Thyroid gland (tissue), 4 donors: ENCODE data around the gene FAM3B. TPM values are rescaled to one million over a fixed set of nuclear protein-coding genes. Genes with fewer than 3 reads are reported as not detected.

Source experiments
- DNase-seq, 2 donors: peaks; one replicate each; pipeline ENCODE4 v3.0.0-alpha.2; 2019
- H3K27ac ChIP-seq, 3 donors: fragments of 200-600 bp; sonication (generic); 1 replicate in 2 of 3; 2 replicates in 1 of 3; pipeline ENCODE4 v1.5.1; 2016 to 2019; ENCODE audit warnings: mild to moderate bottlenecking in 1 of 3, moderate library complexity in 1 of 3
- H3K27me3 ChIP-seq: fragments of 200-600 bp; sonication (generic); one replicate; pipeline ENCODE4 v1.5.1; 2019
- H3K36me3 ChIP-seq, 2 donors: fragments of 200-600 bp; sonication (generic); one replicate each; pipeline ENCODE4 v1.5.1; 2016 to 2019
- H3K4me1 ChIP-seq, 2 donors: fragments of 200-600 bp; sonication (generic); one replicate each; pipeline ENCODE4 v1.5.1; 2017 to 2019
- H3K4me3 ChIP-seq, 3 donors: fragments of 200-600 bp; sonication (generic); replicated peaks in 1 of 3; 1 replicate in 2 of 3; 2 replicates in 1 of 3; pipeline ENCODE4 v1.5.1; 2016; ENCODE audit warnings: mild to moderate bottlenecking in 1 of 3
- H3K9me3 ChIP-seq: fragments of 200-600 bp; sonication (generic); one replicate; pipeline ENCODE4 v1.5.1; 2017
- CTCF ChIP-seq, 6 experiments: fragments of 200-600 bp in 3 of 6; fragments of 450-650 bp in 3 of 6; sonication (generic) in 3 of 6; IDR thresholded peaks; one replicate each; pipeline ENCODE4 v1.5.1; 2016 to 2019; ENCODE audit warnings: antibody characterized with exemption in 6 of 6, mild to moderate bottlenecking in 2 of 6, inconsistent platforms in 1 of 6, moderate library complexity in 1 of 6
- POLR2A ChIP-seq, 2 donors: fragments of 450-650 bp; IDR thresholded peaks; one replicate each; pipeline ENCODE4 v1.6.1; 2017; ENCODE audit warnings: antibody characterized with exemption in 2 of 2, mild to moderate bottlenecking in 2 of 2, moderate library complexity in 1 of 2
- WGBS, 2 donors: methylation state at CpG; one replicate each; pipeline ENCODE4 v1.1.5; 2017; 5-methylcytosine and 5-hydroxymethylcytosine counted together
- intact Hi-C: fragments of 100-400 bp; cut with DNase I; formaldehyde crosslinking; loops from one replicate; pipeline ENCODE4 v1.15.1; 2023
- total RNA-seq, 4 donors: library from RNA; depleted of rRNA; stranded (reverse); fragments of >200 nt; gene quantifications; one replicate each; pipeline ENCODE4 v1.2.3, GENCODE V29; 2016

The FAM3B gene
- total RNA-seq, 4 donors from 2014 or later, result 2.4 to 9.9 (median 5.1) TPM

DNA sequence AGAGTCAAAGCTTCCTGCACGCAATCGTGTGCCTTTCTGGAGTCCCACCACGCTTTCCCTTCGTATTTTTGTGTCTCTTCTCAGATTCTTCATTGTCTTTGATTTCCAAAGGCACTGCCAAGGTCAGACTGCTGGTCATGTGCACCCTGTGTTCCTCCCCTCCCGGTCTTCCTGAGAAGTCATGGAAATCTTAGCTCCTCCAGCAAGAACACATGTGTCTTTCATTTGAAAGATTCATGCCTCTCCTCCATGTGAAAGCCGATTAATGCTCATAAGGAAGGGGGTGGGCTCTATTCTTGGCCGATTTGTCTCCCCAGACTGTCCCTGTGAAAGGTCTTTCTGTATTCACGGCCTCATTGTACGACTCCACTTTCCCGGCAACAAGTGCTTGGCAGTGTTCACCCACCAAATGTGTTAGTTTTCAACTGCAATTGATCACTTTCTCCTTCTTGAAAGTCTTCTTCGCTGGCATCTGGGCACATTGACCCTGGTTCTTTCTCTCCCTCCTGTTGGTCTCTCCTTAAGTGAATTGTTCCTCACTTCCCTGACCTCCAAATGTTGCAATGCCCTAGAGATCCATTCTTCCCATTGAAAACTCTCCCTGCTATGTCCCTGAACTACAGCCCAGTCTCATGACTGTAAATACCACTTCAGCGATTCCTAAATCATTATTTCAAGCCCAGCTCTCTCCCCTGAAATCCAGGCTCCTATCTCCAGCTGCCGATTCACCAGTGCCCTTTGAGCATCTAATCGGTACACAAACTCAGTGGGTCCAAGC is 70.6 kb downstream of the FAM3B start:
- intact Hi-C loops, result no loop called here
- no peak for DNase-seq
- peak overlapping the region in 1 of 3 donors; percentile 65 for H3K27ac ChIP-seq

DNA sequence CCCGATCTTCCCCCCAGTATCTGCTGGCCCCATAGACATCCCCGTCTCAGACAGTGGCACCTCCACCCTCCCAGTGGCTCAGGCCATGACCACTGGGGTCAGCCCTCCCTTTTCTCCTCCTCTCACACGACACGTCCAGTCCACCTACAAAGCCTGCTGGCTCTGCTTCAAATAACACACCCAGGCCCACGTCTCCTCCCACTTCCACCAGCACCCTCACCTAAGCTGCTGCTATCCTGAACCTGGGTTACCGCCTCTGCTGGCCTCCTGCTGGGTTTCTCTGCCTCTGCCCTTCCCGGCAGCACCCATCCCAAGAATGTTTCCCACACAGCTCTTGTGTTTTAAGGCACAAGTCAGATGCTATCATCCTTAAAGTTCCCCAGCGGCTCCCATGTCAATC is 71.2 kb downstream of the FAM3B start:
- Histone ChIP-seq H3K36me3 (no peaks in the 10 kb centered on the region), H3K4me3 (no peak overlapping the region), H3K27ac (no peak overlapping the region), H3K27me3 (no peaks in the 10 kb centered on the region), H3K4me1 (peaks cover 4 to 6% of the 10 kb centered on the region in 2 donors), H3K9me3 (no peaks in the 10 kb centered on the region)
- DNase-seq, result no peak
- intact Hi-C loops, result no loop called here
- TF ChIP-seq POLR2A (IDR thresholded peaks at IDR 0.05), result no peak
- TF ChIP-seq CTCF (IDR thresholded peaks at IDR 0.05), result no peak
- WGBS, 2 donors, result 92 to 93% methylated on average over 8 of the region's 8 CpGs

More for the DNA sequence above, 70.6 kb downstream of the FAM3B start:
- TF ChIP-seq CTCF (IDR thresholded peaks at IDR 0.05), result no peak
- no peak for TF ChIP-seq POLR2A (IDR thresholded peaks at IDR 0.05)
- WGBS, 2 donors, result 85 to 89% methylated on average over 14 of the region's 14 CpGs
- Histone ChIP-seq H3K4me3 (no peak overlapping the region), H3K36me3 (no peaks in the 10 kb centered on the region), H3K27me3 (no peaks in the 10 kb centered on the region), H3K9me3 (no peaks in the 10 kb centered on the region), H3K4me1 (peaks cover 4 to 6% of the 10 kb centered on the region in 2 donors)

GRCh38 chr21:41388259-41388658 is 71.7 kb downstream of the FAM3B start:
- WGBS, 2 donors, result 96 to 98% methylated on average over 14 of the region's 14 CpGs

GRCh38 chr21:41390043-41390639 is 73.5 kb downstream of the FAM3B start:
- Histone ChIP-seq H3K27me3 (no peaks in the 10 kb centered on the region), H3K4me1 (peaks cover 4 to 6% of the 10 kb centered on the region in 2 donors), H3K4me3 (no peak overlapping the region), H3K36me3 (no peaks in the 10 kb centered on the region), H3K27ac (no peak overlapping the region), H3K9me3 (no peaks in the 10 kb centered on the region)
- intact Hi-C loops, result no loop called here
- 94 to 95% methylated on average over 17 of the region's 17 CpGs for WGBS, 2 donors
- no peak for TF ChIP-seq CTCF (IDR thresholded peaks at IDR 0.05)
- TF ChIP-seq POLR2A (IDR thresholded peaks at IDR 0.05), result no peak
- DNase-seq, result no peak

More at GRCh38 chr21:41388259-41388658, 71.7 kb downstream of the FAM3B start:
- Histone ChIP-seq H3K4me3 (no peak overlapping the region), H3K36me3 (no peaks in the 10 kb centered on the region), H3K9me3 (no peaks in the 10 kb centered on the region), H3K27ac (no peak overlapping the region), H3K27me3 (no peaks in the 10 kb centered on the region), H3K4me1 (peaks cover 4 to 6% of the 10 kb centered on the region in 2 donors)
- no peak for DNase-seq
- TF ChIP-seq POLR2A (IDR thresholded peaks at IDR 0.05) (no peak), CTCF (IDR thresholded peaks at IDR 0.05) (no peak)
- intact Hi-C loops, result no loop called here

DNA sequence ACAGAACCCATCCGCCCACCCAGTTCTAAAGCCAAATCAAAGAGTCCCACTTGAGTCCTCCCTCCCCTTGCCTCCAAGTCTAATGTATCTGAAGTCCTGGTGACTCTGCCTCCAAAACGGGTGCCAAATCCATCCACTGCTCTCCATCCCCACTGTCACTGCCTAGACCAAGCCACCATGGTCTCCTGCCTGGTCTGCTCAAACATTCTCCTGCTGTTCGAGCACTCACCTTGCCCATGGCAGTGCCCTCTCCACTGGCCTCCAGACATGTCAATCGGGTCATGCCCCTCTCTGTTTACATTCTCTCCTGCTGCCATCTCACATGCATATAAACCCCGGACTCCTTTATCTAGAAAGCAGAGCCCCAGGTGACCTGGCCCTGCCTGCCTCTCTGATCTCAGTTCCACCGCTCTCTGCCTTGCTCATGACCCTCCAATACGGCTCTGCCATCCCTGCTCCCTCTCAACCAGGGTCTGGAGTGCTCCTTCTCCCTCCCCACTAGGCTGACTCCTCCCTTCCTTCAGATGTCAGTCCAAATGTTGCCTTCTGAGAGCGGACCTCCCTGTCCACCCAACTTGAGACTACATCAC is 77.4 kb downstream of the FAM3B start:
- intact Hi-C loops, result no loop called here
- no peak overlapping the region for H3K4me3 ChIP-seq
- no peak for TF ChIP-seq POLR2A (IDR thresholded peaks at IDR 0.05)
- TF ChIP-seq CTCF (IDR thresholded peaks at IDR 0.05), result no peak
- WGBS, 2 donors, result 81 to 83% methylated on average over 8 of the region's 8 CpGs
- no peaks in the 10 kb centered on the region for H3K27me3 ChIP-seq
- H3K36me3 ChIP-seq, result no peaks in the 10 kb centered on the region
- no peaks in the 10 kb centered on the region for H3K9me3 ChIP-seq
- DNase-seq, result no peak
- H3K27ac ChIP-seq, result no peak overlapping the region
- H3K4me1 ChIP-seq, result peaks cover 7 to 14% of the 10 kb centered on the region in 2 donors
